Mesenchymal stem cell (in vitro differentiated cells and primary cell): ENCODE results near the gene GRB14.

ENCODE experiments used
- DNase-seq: peaks from one replicate; pipeline ENCODE4 v3.0.0-alpha.2; 2013
- H2AFZ ChIP-seq: one replicate; pipeline ENCODE4 v1.6.1; 2013; ENCODE audit warnings: low read depth, mild to moderate bottlenecking, control low read depth, inconsistent platforms, low read length, moderate library complexity
- H2AK5ac ChIP-seq: 2 replicates; pipeline ENCODE4 v1.6.1; 2013; ENCODE audit warnings: low read length, moderate library complexity, mild to moderate bottlenecking, inconsistent platforms; ENCODE audit not compliant: severe bottlenecking
- H2BK120ac ChIP-seq: one replicate; pipeline ENCODE4 v1.6.1; 2013; ENCODE audit warnings: low read depth, mild to moderate bottlenecking, inconsistent platforms, low read length, moderate library complexity
- H2BK12ac ChIP-seq, 2 experiments: one replicate each; pipeline ENCODE4 v1.6.1; 2013; ENCODE audit warnings: inconsistent platforms in 2 of 2, low read length in 2 of 2, mild to moderate bottlenecking in 2 of 2, moderate library complexity in 2 of 2, control low read depth in 1 of 2
- H2BK15ac ChIP-seq: one replicate; pipeline ENCODE4 v1.6.1; 2013; ENCODE audit warnings: mild to moderate bottlenecking, low read depth, inconsistent platforms; ENCODE audit not compliant: poor library complexity, severe bottlenecking
- H2BK5ac ChIP-seq: 2 replicates; pipeline ENCODE4 v1.6.1; 2013; ENCODE audit warnings: low read depth, mild to moderate bottlenecking, low read length, control low read depth, inconsistent platforms; ENCODE audit not compliant: poor library complexity, severe bottlenecking
- H3K14ac ChIP-seq, 2 experiments: one replicate each; pipeline ENCODE4 v1.6.1; 2013; ENCODE audit warnings: inconsistent platforms in 2 of 2, low read length in 2 of 2, control low read depth in 1 of 2, mild to moderate bottlenecking in 1 of 2, moderate library complexity in 1 of 2
- H3K18ac ChIP-seq, 2 experiments: one replicate each; pipeline ENCODE4 v1.6.1; 2013; ENCODE audit warnings: inconsistent platforms in 2 of 2, low read length in 2 of 2, control low read depth in 1 of 2, low read depth in 1 of 2, mild to moderate bottlenecking in 1 of 2
- H3K23ac ChIP-seq, 2 experiments: one replicate each; pipeline ENCODE4 v1.6.1; 2013; ENCODE audit warnings: inconsistent platforms in 2 of 2, low read length in 2 of 2, mild to moderate bottlenecking in 2 of 2, moderate library complexity in 2 of 2, control low read depth in 1 of 2
- H3K27ac ChIP-seq: 2 replicates; pipeline ENCODE4 v1.5.1; 2013; ENCODE audit warnings: mild to moderate bottlenecking, moderate library complexity, low read length, control low read depth, inconsistent platforms; ENCODE audit not compliant: poor library complexity, severe bottlenecking
- H3K27me3 ChIP-seq, 2 experiments: 2 replicates each; pipeline versions ENCODE4 v1.6.1 to v1.7.0; 2013; ENCODE audit warnings: low read length in 2 of 2, mild to moderate bottlenecking in 2 of 2, moderate library complexity in 2 of 2, control low read depth in 1 of 2, inconsistent platforms in 1 of 2; ENCODE audit not compliant: control insufficient read depth in 1 of 2, insufficient read depth in 1 of 2
- H3K36me3 ChIP-seq, 2 experiments: 2 replicates each; pipeline versions ENCODE4 v1.6.1 to v1.7.0; 2013; ENCODE audit warnings: low read length in 2 of 2, control low read depth in 1 of 2, inconsistent platforms in 1 of 2, low read depth in 1 of 2, mild to moderate bottlenecking in 1 of 2; ENCODE audit not compliant: insufficient read depth in 2 of 2, control insufficient read depth in 1 of 2
- H3K4ac ChIP-seq, 2 experiments: one replicate each; pipeline ENCODE4 v1.6.1; 2013; ENCODE audit warnings: inconsistent platforms in 2 of 2, low read length in 2 of 2, mild to moderate bottlenecking in 2 of 2, moderate library complexity in 2 of 2, control low read depth in 1 of 2, low read depth in 1 of 2
- H3K4me1 ChIP-seq: 2 replicates; pipeline ENCODE4 v1.6.1; 2013; ENCODE audit warnings: low read depth, low read length, control low read depth; ENCODE audit not compliant: control insufficient read depth, insufficient read depth
- H3K4me2 ChIP-seq: 2 replicates; pipeline ENCODE4 v1.6.1; 2013; ENCODE audit warnings: low read length, mild to moderate bottlenecking, inconsistent platforms; ENCODE audit not compliant: poor library complexity, severe bottlenecking
- H3K4me3 ChIP-seq, 2 experiments: 2 replicates each; pipeline versions ENCODE4 v1.5.1 to v1.7.0; 2013; ENCODE audit warnings: low read length in 2 of 2, mild to moderate bottlenecking in 2 of 2, control low read depth in 1 of 2, low read depth in 1 of 2; ENCODE audit not compliant: insufficient read depth in 1 of 2
- H3K79me1 ChIP-seq: replicated peaks from 2 replicates; pipeline ENCODE4 v1.6.1; 2013; ENCODE audit warnings: mild to moderate bottlenecking, control low read depth, low read length, inconsistent platforms; ENCODE audit not compliant: poor library complexity, severe bottlenecking
- H3K9ac ChIP-seq: 2 replicates; pipeline ENCODE4 v1.7.0; 2013; ENCODE audit warnings: mild to moderate bottlenecking, low read length, moderate library complexity
- H3K9me3 ChIP-seq: 2 replicates; pipeline ENCODE4 v1.7.0; 2013; ENCODE audit warnings: mild to moderate bottlenecking, low read length; ENCODE audit not compliant: control insufficient read depth
- H4K8ac ChIP-seq: one replicate; pipeline ENCODE4 v1.6.1; 2013; ENCODE audit warnings: inconsistent platforms, mild to moderate bottlenecking, low read length, moderate library complexity
- H4K91ac ChIP-seq: one replicate; pipeline ENCODE4 v1.6.1; 2013; ENCODE audit warnings: mild to moderate bottlenecking, low read length, inconsistent platforms
- WGBS: methylation state at CpG from one replicate; pipeline ENCODE4 v1.1.7; 2013; ENCODE audit warnings: mixed read lengths; 5-methylcytosine and 5-hydroxymethylcytosine counted together

Gene GRB14

GRCh38 chr2:164545484-164545883, 75.8 kb downstream of the GRB14 start:
- peaks cover 6% of the 10 kb centered on the region for H3K9me3 ChIP-seq
- no peaks in the 10 kb centered on the region for H3K27me3 ChIP-seq
- WGBS, result 100% methylated on average over 1 of the region's 5 CpGs
- peaks cover 0 to 5% of the 10 kb centered on the region in 2 experiments for H3K36me3 ChIP-seq
- H3K18ac ChIP-seq, result no peak overlapping the region
- H4K91ac ChIP-seq, result no peak overlapping the region
- no peak overlapping the region for H2BK12ac ChIP-seq
- H2AK5ac ChIP-seq, result no peak overlapping the region
- H3K79me1 ChIP-seq, result peaks cover 18% of the 10 kb centered on the region
- H3K9ac ChIP-seq, result no peak overlapping the region
- no peak overlapping the region for H2AFZ ChIP-seq
- DNase-seq, result no peak
- no peak overlapping the region for H4K8ac ChIP-seq
- no peak overlapping the region for H3K14ac ChIP-seq
- H3K4me3 ChIP-seq, result no peak overlapping the region
- H3K4me1 ChIP-seq, result peaks cover 1% of the 10 kb centered on the region
- H2BK120ac ChIP-seq, result no peak overlapping the region
- no peak overlapping the region for H3K4me2 ChIP-seq
- H2BK15ac ChIP-seq, result no peak overlapping the region
- H3K23ac ChIP-seq, result no peak overlapping the region
- no peak overlapping the region for H3K27ac ChIP-seq
- no peak overlapping the region for H3K4ac ChIP-seq
- no peak overlapping the region for H2BK5ac ChIP-seq

GRCh38 chr2:164542581-164543021, 78.7 kb downstream of the GRB14 start:
- Histone ChIP-seq H2BK15ac (no peak overlapping the region), H3K4me3 (no peak overlapping the region), H4K91ac (no peak overlapping the region), H3K9me3 (peaks cover 6% of the 10 kb centered on the region), H3K4me1 (peaks cover 5% of the 10 kb centered on the region), H3K14ac (no peak overlapping the region), H2BK12ac (no peak overlapping the region), H2AFZ (no peak overlapping the region), H3K4me2 (no peak overlapping the region), H3K4ac (no peak overlapping the region), H3K36me3 (peaks cover 0 to 13% of the 10 kb centered on the region in 2 experiments), H3K27me3 (no peaks in the 10 kb centered on the region), H3K18ac (no peak overlapping the region), H2BK5ac (no peak overlapping the region), H2BK120ac (no peak overlapping the region), H4K8ac (no peak overlapping the region), H3K27ac (peak overlapping the region; percentile 89), H3K79me1 (peaks cover 24% of the 10 kb centered on the region), H2AK5ac (no peak overlapping the region), H3K9ac (no peak overlapping the region), H3K23ac (no peak overlapping the region)
- WGBS, result 15% methylated on average over 2 of the region's 2 CpGs
- DNase-seq, result peak; percentile 42

GRCh38 chr2:164538240-164538866, 82.9 kb downstream of the GRB14 start:
- Histone ChIP-seq H3K4me1 (peaks cover 9% of the 10 kb centered on the region), H4K8ac (no peak overlapping the region), H3K4me3 (no peak overlapping the region), H3K23ac (no peak overlapping the region), H3K14ac (no peak overlapping the region), H3K9me3 (no peaks in the 10 kb centered on the region), H2AFZ (no peak overlapping the region), H2BK120ac (no peak overlapping the region), H3K9ac (no peak overlapping the region), H3K79me1 (peaks cover 19% of the 10 kb centered on the region), H3K4ac (no peak overlapping the region), H2BK5ac (no peak overlapping the region), H4K91ac (no peak overlapping the region), H3K4me2 (no peak overlapping the region), H2BK12ac (no peak overlapping the region), H3K36me3 (peaks cover 0 to 14% of the 10 kb centered on the region in 2 experiments), H2BK15ac (no peak overlapping the region), H3K27ac (no peak overlapping the region), H3K18ac (no peak overlapping the region), H3K27me3 (no peaks in the 10 kb centered on the region), H2AK5ac (no peak overlapping the region)
- 70% methylated on average over 2 of the region's 3 CpGs for WGBS
- peak; percentile 51 for DNase-seq

- H3K18ac ChIP-seq, result no peak overlapping the region
- no peak overlapping the region for H2AFZ ChIP-seq
- peaks cover 0 to 14% of the 10 kb centered on the region in 2 experiments for H3K36me3 ChIP-seq
- no peak overlapping the region for H3K27ac ChIP-seq
- H2BK120ac ChIP-seq, result no peak overlapping the region
- no peak overlapping the region for H4K91ac ChIP-seq
- peaks cover 26% of the 10 kb centered on the region for H3K79me1 ChIP-seq
- no peak overlapping the region for H3K23ac ChIP-seq
- H3K9me3 ChIP-seq, result no peaks in the 10 kb centered on the region
- peaks cover 7% of the 10 kb centered on the region for H3K4me1 ChIP-seq
- no peak overlapping the region for H4K8ac ChIP-seq
- DNase-seq, result no peak
- H3K14ac ChIP-seq, result no peak overlapping the region
- no peak overlapping the region for H2AK5ac ChIP-seq
- no peak overlapping the region for H3K9ac ChIP-seq
- H2BK15ac ChIP-seq, result no peak overlapping the region
- H2BK5ac ChIP-seq, result no peak overlapping the region
- H3K4me2 ChIP-seq, result no peak overlapping the region
- H3K4ac ChIP-seq, result no peak overlapping the region
- no peak overlapping the region for H2BK12ac ChIP-seq
- no peaks in the 10 kb centered on the region for H3K27me3 ChIP-seq
- 77% methylated on average over 5 of the region's 5 CpGs for WGBS
- no peak overlapping the region for H3K4me3 ChIP-seq
These were observed 85.8 kb downstream of the GRB14 start for GRCh38 chr2:164535280-164536025.
